Vagina (tissue), 2 donors: Measurements from ENCODE around the gene SSR4.

Source experiments
- CTCF ChIP-seq, 3 experiments: fragments of 450-650 bp in 2 of 3; fragments of 200-600 bp in 1 of 3; sonication (generic) in 1 of 3; IDR thresholded peaks; one replicate each; pipeline ENCODE4 v1.5.1; 2017 to 2019; ENCODE audit warnings: antibody characterized with exemption in 3 of 3, mild to moderate bottlenecking in 2 of 3, moderate library complexity in 2 of 3
- POLR2A ChIP-seq, 2 donors: fragments of 450-650 bp; IDR thresholded peaks; one replicate each; pipeline ENCODE4 v1.6.1; 2017; ENCODE audit warnings: antibody characterized with exemption in 2 of 2, mild to moderate bottlenecking in 2 of 2, moderate library complexity in 2 of 2
- POLR2AphosphoS5 ChIP-seq, 2 donors: sonication (generic); formaldehyde crosslinking; IDR thresholded peaks; one replicate each; pipeline ENCODE4 v1.9.0; 2017; ENCODE audit warnings: antibody characterized with exemption in 2 of 2, mild to moderate bottlenecking in 2 of 2, low read depth in 1 of 2; ENCODE audit not compliant: insufficient read depth in 1 of 2

- TF ChIP-seq CTCF (IDR thresholded peaks at IDR 0.05): no peak
- TF ChIP-seq POLR2AphosphoS5 (IDR thresholded peaks at IDR 0.05; ENCODE audit: insufficient read depth in 1 of 2, low read depth in 1 of 2): no peak
- TF ChIP-seq POLR2A (IDR thresholded peaks at IDR 0.05): no peak
Measured at GRCh38 chrX:153801669-153802068, 7.2 kb downstream of the SSR4 start.
